Measurements from ENCODE around the gene KIF26B.

DNA sequence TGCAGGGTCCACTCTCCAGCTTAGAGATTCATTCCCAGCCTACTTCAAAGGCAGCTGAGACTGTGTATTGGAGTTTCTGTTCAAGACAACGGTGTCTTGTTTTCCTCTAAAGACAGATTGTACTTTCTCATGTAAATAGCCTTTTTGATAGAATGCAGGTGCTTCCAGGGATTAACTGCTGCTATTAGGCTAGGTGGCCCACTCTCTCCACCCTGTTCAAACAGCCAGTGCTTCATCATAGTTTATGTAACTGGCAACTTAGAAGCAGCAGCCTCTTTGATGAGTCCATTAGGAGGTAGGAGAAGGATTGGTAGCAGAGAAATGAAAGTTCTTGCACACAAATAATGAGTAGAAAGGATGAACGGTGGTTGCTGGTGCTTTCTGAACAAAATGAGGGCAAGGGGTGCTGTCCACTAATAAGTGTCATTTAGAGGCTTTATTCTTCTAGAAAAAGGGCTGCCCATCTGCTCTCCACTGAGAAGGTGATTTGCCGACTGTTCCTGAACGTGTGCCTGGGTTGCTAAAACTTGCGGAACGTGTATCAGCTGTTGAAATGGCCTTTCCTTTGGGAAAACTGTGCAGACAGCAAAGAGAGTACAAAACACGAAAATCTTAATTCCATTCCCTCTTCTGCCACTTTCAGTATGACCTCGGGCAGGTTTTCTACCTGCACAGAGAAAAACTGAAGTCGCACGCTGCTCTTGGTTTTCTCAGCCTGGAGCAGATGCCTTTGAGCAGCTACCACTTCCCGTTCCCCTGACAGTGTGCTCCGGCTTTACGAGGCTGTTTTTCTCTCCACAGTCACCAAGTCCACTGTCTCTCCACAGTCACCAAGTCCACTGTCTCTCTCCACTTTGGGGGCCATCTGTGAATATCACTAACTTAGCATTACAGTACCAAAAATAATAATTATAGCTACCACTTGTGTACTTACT lies 228.9 kb downstream of the KIF26B start:
- TF ChIP-seq, protein P1, sequence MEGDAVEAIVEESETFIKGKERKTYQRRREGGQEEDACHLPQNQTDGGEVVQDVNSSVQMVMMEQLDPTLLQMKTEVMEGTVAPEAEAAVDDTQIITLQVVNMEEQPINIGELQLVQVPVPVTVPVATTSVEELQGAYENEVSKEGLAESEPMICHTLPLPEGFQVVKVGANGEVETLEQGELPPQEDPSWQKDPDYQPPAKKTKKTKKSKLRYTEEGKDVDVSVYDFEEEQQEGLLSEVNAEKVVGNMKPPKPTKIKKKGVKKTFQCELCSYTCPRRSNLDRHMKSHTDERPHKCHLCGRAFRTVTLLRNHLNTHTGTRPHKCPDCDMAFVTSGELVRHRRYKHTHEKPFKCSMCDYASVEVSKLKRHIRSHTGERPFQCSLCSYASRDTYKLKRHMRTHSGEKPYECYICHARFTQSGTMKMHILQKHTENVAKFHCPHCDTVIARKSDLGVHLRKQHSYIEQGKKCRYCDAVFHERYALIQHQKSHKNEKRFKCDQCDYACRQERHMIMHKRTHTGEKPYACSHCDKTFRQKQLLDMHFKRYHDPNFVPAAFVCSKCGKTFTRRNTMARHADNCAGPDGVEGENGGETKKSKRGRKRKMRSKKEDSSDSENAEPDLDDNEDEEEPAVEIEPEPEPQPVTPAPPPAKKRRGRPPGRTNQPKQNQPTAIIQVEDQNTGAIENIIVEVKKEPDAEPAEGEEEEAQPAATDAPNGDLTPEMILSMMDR (IDR thresholded peaks at IDR 0.05; ENCODE audit: low read depth, low read length): no peak
- no peak for TF ChIP-seq EZH2phosphoT487 (IDR thresholded peaks at IDR 0.05; ENCODE audit: low read depth)

Measured in OCI-LY3 (cell line).